Gastroesophageal sphincter (tissue), 3 donors: Measurements from ENCODE around the gene CRABP2.

Source experiments
- CTCF ChIP-seq, 4 experiments: fragments of 200-600 bp in 2 of 4; fragments of 450-650 bp in 2 of 4; sonication (generic) in 1 of 4; IDR thresholded peaks; one replicate each; pipeline ENCODE4 v1.5.1; 2017 to 2019; ENCODE audit warnings: antibody characterized with exemption in 4 of 4, mild to moderate bottlenecking in 2 of 4, moderate library complexity in 2 of 4
- POLR2A ChIP-seq, 2 donors: fragments of 450-650 bp; IDR thresholded peaks; one replicate each; pipeline ENCODE4 v1.6.1; 2017; ENCODE audit warnings: antibody characterized with exemption in 2 of 2, mild to moderate bottlenecking in 2 of 2, moderate library complexity in 1 of 2
- POLR2AphosphoS5 ChIP-seq: sonication (generic); formaldehyde crosslinking; IDR thresholded peaks from one replicate; pipeline ENCODE4 v1.6.1; 2017; ENCODE audit warnings: antibody characterized with exemption

- TF ChIP-seq CTCF (IDR thresholded peaks at IDR 0.05), result no peak
- TF ChIP-seq POLR2A (IDR thresholded peaks at IDR 0.05), result no peak
- no peak for TF ChIP-seq POLR2AphosphoS5
These were observed 43.2 kb downstream of the CRABP2 start for GRCh38 chr1:156662005-156662799.
